K562 (cell line): ENCODE measurements around the gene C22orf39. TPM values are rescaled to one million over a fixed set of nuclear protein-coding genes. Genes with fewer than 3 reads are reported as not detected.

Experiments used
- ATF2 ChIP-seq: sonication (generic); formaldehyde crosslinking; IDR thresholded peaks from 2 replicates; pipeline ENCODE4 v1.8.1; 2022; ENCODE audit warnings: missing genetic modification reagents
- CHD1 ChIP-seq: fragments of 200-600 bp; sonication (generic); IDR thresholded peaks from one replicate; pipeline ENCODE4 v1.6.1; 2012; ENCODE audit warnings: mild to moderate bottlenecking, moderate library complexity, low read length, inconsistent platforms
- DACH1 ChIP-seq: fragments of 450-650 bp; IDR thresholded peaks from 2 replicates; pipeline ENCODE4 v1.6.1; 2018; ENCODE audit not compliant: partially characterized antibody
- E2F5 ChIP-seq: sonication (generic); formaldehyde crosslinking; IDR thresholded peaks from 2 replicates; pipeline ENCODE4 v1.8.0; 2022; ENCODE audit warnings: mild to moderate bottlenecking, missing genetic modification reagents
- ELF2 ChIP-seq: fragments of 250-450 bp; sonication (Bioruptor Pico); IDR thresholded peaks from 2 replicates; pipeline ENCODE4 v1.5.0; 2021; ENCODE audit warnings: mild to moderate bottlenecking
- FOXP1 ChIP-seq: sonication (generic); formaldehyde crosslinking; IDR thresholded peaks from 2 replicates; pipeline ENCODE4 v1.8.0; 2022; ENCODE audit warnings: mild to moderate bottlenecking, missing genetic modification reagents
- HNRNPK ChIP-seq: fragments of 200-400 bp; formaldehyde crosslinking; IDR thresholded peaks from one replicate; pipeline ENCODE4 v1.6.1; 2018; ENCODE audit warnings: mild to moderate bottlenecking, low read depth, low read length; ENCODE audit not compliant: poor library complexity, severe bottlenecking
- IRF2 ChIP-seq: sonication (generic); formaldehyde crosslinking; IDR thresholded peaks from 2 replicates; pipeline ENCODE4 v1.8.1; 2022; ENCODE audit warnings: mild to moderate bottlenecking, missing genetic modification reagents
- KLF13 ChIP-seq: fragments of 450-650 bp; IDR thresholded peaks from 2 replicates; pipeline ENCODE4 v1.6.1; 2016; ENCODE audit warnings: missing genetic modification characterization, low read depth, mild to moderate bottlenecking, missing compliant biosample characterization, moderate library complexity, borderline replicate concordance
- MEIS2 ChIP-seq: fragments of 450-650 bp; IDR thresholded peaks from 2 replicates; pipeline ENCODE4 v1.6.1; 2014; ENCODE audit warnings: mild to moderate bottlenecking; ENCODE audit not compliant: partially characterized antibody
- NELFE ChIP-seq: IDR thresholded peaks from 2 replicates; pipeline ENCODE4 v1.6.1; 2011; ENCODE audit warnings: mild to moderate bottlenecking; ENCODE audit not compliant: insufficient read depth, insufficient read length
- NR0B1 ChIP-seq: fragments of 450-650 bp; IDR thresholded peaks from one replicate; pipeline ENCODE4 v1.6.1; 2018; ENCODE audit warnings: mild to moderate bottlenecking, moderate library complexity; ENCODE audit not compliant: partially characterized antibody
- PHF21A ChIP-seq: fragments of 450-650 bp; IDR thresholded peaks from 2 replicates; pipeline ENCODE4 v1.6.1; 2017; ENCODE audit warnings: low read depth, borderline replicate concordance
- POLR2A ChIP-seq: fragments of 450-650 bp; conservative IDR thresholded peaks from 2 replicates; pipeline ENCODE4 v1.6.1; 2016
- SIN3B ChIP-seq: fragments of 450-650 bp; IDR thresholded peaks from 2 replicates; pipeline ENCODE4 v1.6.1; 2017; ENCODE audit warnings: low read depth, mild to moderate bottlenecking, moderate library complexity
- TCFL5 ChIP-seq: fragments of 250-450 bp; sonication (Bioruptor Pico); conservative IDR thresholded peaks from 2 replicates; pipeline ENCODE4 v1.6.1; 2021; ENCODE audit warnings: mild to moderate bottlenecking, moderate library complexity, matching md5 sums
- ZBTB17 ChIP-seq: fragments of 450-650 bp; formaldehyde crosslinking; IDR thresholded peaks from 2 replicates; pipeline ENCODE4 v1.4.0; 2020; ENCODE audit warnings: mild to moderate bottlenecking
- ZBTB49 ChIP-seq: sonication (generic); formaldehyde crosslinking; IDR thresholded peaks from 2 replicates; pipeline ENCODE4 v1.8.0; 2022; ENCODE audit warnings: missing genetic modification reagents, mild to moderate bottlenecking, borderline replicate concordance
- ZFX ChIP-seq: sonication (generic); formaldehyde crosslinking; IDR thresholded peaks from 2 replicates; pipeline ENCODE4 v1.8.0; 2022; ENCODE audit warnings: mild to moderate bottlenecking, missing genetic modification reagents, moderate library complexity
- ZNF124 ChIP-seq: sonication (generic); formaldehyde crosslinking; IDR thresholded peaks from 2 replicates; pipeline ENCODE4 v1.8.1; 2022; ENCODE audit warnings: missing genetic modification reagents
- ZNF263 ChIP-seq: sonication (generic); formaldehyde crosslinking; IDR thresholded peaks from 2 replicates; pipeline ENCODE4 v1.8.0; 2022; ENCODE audit warnings: mild to moderate bottlenecking, missing genetic modification reagents, borderline replicate concordance
- ZNF395 ChIP-seq: fragments of 200-800 bp; sonication (Bioruptor generic); IDR thresholded peaks from 2 replicates; pipeline ENCODE4 v1.6.1; 2017; ENCODE audit warnings: missing genetic modification characterization, missing compliant biosample characterization
- ZSCAN29 ChIP-seq: fragments of 450-650 bp; IDR thresholded peaks from 2 replicates; pipeline ENCODE4 v1.6.1; 2017
- ZZZ3 ChIP-seq: fragments of 450-650 bp; IDR thresholded peaks from 2 replicates; pipeline ENCODE4 v1.6.1; 2016; ENCODE audit warnings: antibody characterized with exemption, mild to moderate bottlenecking, moderate library complexity
- polyA plus RNA-seq, 8 experiments: library from polyadenylated mRNA; depleted of rRNA in 4 of 8; stranded (reverse) in 5 of 8; unstranded in 3 of 8; fragments of >200 nt; fragmentation: Nextera tagmentation in 2 of 8; fragmentation: Illumina TruSeq in 1 of 8; extraction: Ambion mirVana in 2 of 8; extraction: Trizol in 1 of 8; gene quantifications; 2 replicates each; pipeline versions ENCODE4 v1.2.1 to v1.2.3, GENCODE V29; 2011 to 2014; ENCODE audit warnings: inconsistent platforms in 1 of 8, missing spikeins in 1 of 8
- total RNA-seq, 7 experiments: library from RNA; depleted of rRNA in 6 of 7; stranded (reverse); fragments of >200 nt in 6 of 7; fragmentation: Illumina TruSeq in 2 of 7; extraction: Trizol in 2 of 7; gene quantifications; 2 replicates each; pipeline versions ENCODE4 v1.2.1 to v1.2.3, GENCODE V29; 2011 to 2021; ENCODE audit warnings: low replicate concordance in 1 of 7

Gene C22orf39
- total and polyA plus RNA-seq, 9 of the 15 experiments (the other 6 are each of a cell fraction or from before 2014, with no cell fraction given) = 20.4 to 139 (median 66.8) TPM

GRCh38 chr22:19464975-19465374, 17.5 kb upstream of the C22orf39 start (continued):
- TF ChIP-seq ZBTB49 (CRISPR knock-in tag) = no peak
- TF ChIP-seq IRF2 (CRISPR knock-in tag) = peak; percentile 87
- no peak for TF ChIP-seq ELF2
- TF ChIP-seq SIN3B = no peak
- TF ChIP-seq MEIS2 = no peak
- 0 out of 2 replicates have a peak, but pooled peaks have one; percentile 12 for TF ChIP-seq POLR2A
- TF ChIP-seq ZZZ3 = no peak
- TF ChIP-seq ZSCAN29 = no peak
- no peak for TF ChIP-seq PHF21A
- 0 out of 2 replicates have a peak, but pooled peaks have one; percentile 54 for TF ChIP-seq FOXP1 (CRISPR knock-in tag)
- TF ChIP-seq NR0B1 = no peak
- TF ChIP-seq DACH1 = no peak
- no peak for TF ChIP-seq KLF13 (tag)
- no peak for TF ChIP-seq HNRNPK
- TF ChIP-seq TCFL5 (CRISPR knock-in tag) = no peak
- TF ChIP-seq CHD1 = peak; percentile 26
- no peak for TF ChIP-seq ZNF395 (CRISPR knock-in tag)
- TF ChIP-seq ZNF124 (CRISPR knock-in tag) = 0 out of 2 replicates have a peak, but pooled peaks have one; percentile 18
- 0 out of 2 replicates have a peak, but pooled peaks have one; percentile 42 for TF ChIP-seq ATF2 (CRISPR knock-in tag)
- TF ChIP-seq E2F5 (CRISPR knock-in tag) = peak; percentile 61; the same call in 1 of the 2 replicates
- TF ChIP-seq ZNF263 (CRISPR knock-in tag) = no peak
- no peak for TF ChIP-seq ZFX (CRISPR knock-in tag)
- no peak for TF ChIP-seq ZBTB17
- no peak for TF ChIP-seq NELFE
